WTC11 (cell line): ENCODE data around the gene VIT. TPM values are rescaled to one million over a fixed set of nuclear protein-coding genes. Genes with fewer than 3 reads are reported as not detected.
A peak's percentile ranks its signal among the peaks of the same experiment; 100 is the strongest.

ENCODE experiments used
- ATAC-seq: fragments of 200-7000 bp; cut with Tn5 transposase; 2 replicates; pipeline ENCODE4 v1.10.0; 2021; ENCODE audit warnings: mild to moderate bottlenecking, moderate library complexity
- CTCF ChIA-PET: fragments of 300-600 bp; sonication (Branson Sonifier 250); formaldehyde crosslinking; loops from one replicate; lab custom pipeline; 2021; ENCODE audit warnings: antibody characterized with exemption; lab: Charles Lee
- POLR2A ChIA-PET: fragments of 350-600 bp; sonication (Branson Sonifier 250); formaldehyde crosslinking; loops from one replicate; lab custom pipeline; 2021; ENCODE audit warnings: antibody characterized with exemption; lab: Charles Lee
- DNase-seq: peaks from one replicate; pipeline ENCODE4 v3.0.0; 2021; ENCODE audit warnings: low spot score
- H3K27ac Mint-ChIP-seq: 2 replicates; pipeline ENCODE4 v1.8.0; 2021; ENCODE audit warnings: mixed read lengths
- H3K27me3 Mint-ChIP-seq: 2 replicates; pipeline ENCODE4 v1.8.0; 2021; ENCODE audit warnings: low read depth, mild to moderate bottlenecking, moderate library complexity, mixed read lengths
- H3K36me3 Mint-ChIP-seq: 2 replicates; pipeline ENCODE4 v1.8.0; 2021; ENCODE audit warnings: mixed read lengths
- H3K4me1 Mint-ChIP-seq: 2 replicates; pipeline ENCODE4 v1.8.0; 2022; ENCODE audit warnings: mixed read lengths
- H3K4me3 Mint-ChIP-seq: 2 replicates; pipeline ENCODE4 v1.8.0; 2021; ENCODE audit warnings: mild to moderate bottlenecking, moderate library complexity, mixed read lengths
- H3K9me3 Mint-ChIP-seq: 2 replicates; pipeline ENCODE4 v1.8.0; 2021; ENCODE audit warnings: mixed read lengths
- ATF1 ChIP-seq: sonication (generic); formaldehyde crosslinking; IDR thresholded peaks from 2 replicates; pipeline ENCODE4 v1.8.1; 2023; ENCODE audit warnings: mild to moderate bottlenecking, moderate library complexity, missing genetic modification reagents
- ATF6 ChIP-seq: sonication (generic); formaldehyde crosslinking; IDR thresholded peaks from 2 replicates; pipeline ENCODE4 v1.8.1; 2023; ENCODE audit warnings: mild to moderate bottlenecking, missing genetic modification reagents
- CREM ChIP-seq: sonication (generic); formaldehyde crosslinking; IDR thresholded peaks from 2 replicates; pipeline ENCODE4 v1.8.1; 2022; ENCODE audit warnings: mild to moderate bottlenecking, missing genetic modification reagents, moderate library complexity
- E2F1 ChIP-seq: sonication (generic); formaldehyde crosslinking; IDR thresholded peaks from 2 replicates; pipeline ENCODE4 v1.8.0; 2022; ENCODE audit warnings: mild to moderate bottlenecking, missing genetic modification reagents
- ERG ChIP-seq: fragments of 250-450 bp; sonication (Bioruptor Pico); IDR thresholded peaks from 2 replicates; pipeline ENCODE4 v1.8.0; 2021; ENCODE audit warnings: mild to moderate bottlenecking
- FOXK1 ChIP-seq: sonication (generic); formaldehyde crosslinking; IDR thresholded peaks from 2 replicates; pipeline ENCODE4 v1.8.0; 2022; ENCODE audit warnings: mild to moderate bottlenecking, moderate library complexity, missing genetic modification reagents
- HMGA2 ChIP-seq: fragments of 250-450 bp; sonication (Bioruptor Pico); IDR thresholded peaks from 2 replicates; pipeline ENCODE4 v1.4.0; 2021; ENCODE audit warnings: mild to moderate bottlenecking, moderate library complexity
- HMGXB4 ChIP-seq: sonication (generic); formaldehyde crosslinking; IDR thresholded peaks from 2 replicates; pipeline ENCODE4 v1.8.1; 2023; ENCODE audit warnings: mild to moderate bottlenecking, moderate library complexity, missing genetic modification reagents
- IRF1 ChIP-seq: sonication (generic); formaldehyde crosslinking; IDR thresholded peaks from 2 replicates; pipeline ENCODE4 v1.8.0; 2023; ENCODE audit warnings: missing genetic modification reagents
- NFE2L1 ChIP-seq: sonication (generic); formaldehyde crosslinking; IDR thresholded peaks from 2 replicates; pipeline ENCODE4 v1.8.1; 2023; ENCODE audit warnings: missing genetic modification reagents
- SOX15 ChIP-seq: fragments of 250-450 bp; sonication (Bioruptor Pico); IDR thresholded peaks from 2 replicates; pipeline ENCODE4 v1.9.0; 2021; ENCODE audit warnings: mild to moderate bottlenecking
- SP1 ChIP-seq: sonication (generic); formaldehyde crosslinking; conservative IDR thresholded peaks from 2 replicates; pipeline ENCODE4 v1.8.1; 2022; ENCODE audit warnings: missing genetic modification reagents
- TCF7 ChIP-seq: sonication (generic); formaldehyde crosslinking; IDR thresholded peaks from 2 replicates; pipeline ENCODE4 v1.8.0; 2022; ENCODE audit warnings: mild to moderate bottlenecking, low read depth, missing genetic modification reagents, moderate library complexity
- TEAD1 ChIP-seq: sonication (generic); formaldehyde crosslinking; IDR thresholded peaks from 2 replicates; pipeline ENCODE4 v1.8.0; 2022; ENCODE audit warnings: mild to moderate bottlenecking, missing genetic modification reagents
- USF1 ChIP-seq: sonication (generic); formaldehyde crosslinking; IDR thresholded peaks from 2 replicates; pipeline ENCODE4 v1.8.0; 2022; ENCODE audit warnings: mild to moderate bottlenecking, missing genetic modification reagents
- ZBTB21 ChIP-seq: sonication (generic); formaldehyde crosslinking; IDR thresholded peaks from 2 replicates; pipeline ENCODE4 v1.8.1; 2023; ENCODE audit warnings: mild to moderate bottlenecking, missing genetic modification reagents, borderline replicate concordance
- ZMAT4 ChIP-seq: fragments of 250-450 bp; sonication (Bioruptor Pico); IDR thresholded peaks from 2 replicates; pipeline ENCODE4 v1.9.0; 2021; ENCODE audit warnings: mild to moderate bottlenecking
- ZNF263 ChIP-seq: sonication (generic); formaldehyde crosslinking; IDR thresholded peaks from 2 replicates; pipeline ENCODE4 v1.8.1; 2022; ENCODE audit warnings: low read depth, mild to moderate bottlenecking, moderate library complexity, missing genetic modification reagents
- ZNF281 ChIP-seq: sonication (generic); formaldehyde crosslinking; IDR thresholded peaks from 2 replicates; pipeline ENCODE4 v1.8.0; 2023; ENCODE audit warnings: mild to moderate bottlenecking, missing genetic modification reagents
- ZNF512 ChIP-seq: sonication (generic); formaldehyde crosslinking; IDR thresholded peaks from 2 replicates; pipeline ENCODE4 v1.8.1; 2022; ENCODE audit warnings: missing genetic modification reagents, borderline replicate concordance
- total RNA-seq: library from RNA; stranded (reverse); gene quantifications from 3 replicates; pipeline ENCODE4 v1.2.3, GENCODE V29; 2021

VIT gene
- total RNA-seq, 1 experiment from 2014 or later: 0.46 TPM

- ChIA-PET CTCF (interaction anchor here (2.6 kb wide), 1 partner anchor 69 kb away, joined by 9 read pairs; no protein-coding TSS in a partner anchor), POLR2A (no interaction called here)
- Mint-ChIP-seq H3K4me3 (no peak overlapping the region), H3K9me3 (no peaks in the 10 kb centered on the region), H3K27ac (peak overlapping the region; percentile 39), H3K27me3 (no peaks in the 10 kb centered on the region), H3K4me1 (peaks cover 34% of the 10 kb centered on the region), H3K36me3 (no peaks in the 10 kb centered on the region)
- peak; percentile 82 for ATAC-seq
- no peak for DNase-seq
- no peak for TF ChIP-seq ZNF263 (CRISPR knock-in tag)
- TF ChIP-seq ZBTB21: no peak
- TF ChIP-seq ATF6 (CRISPR knock-in tag): no peak
- TF ChIP-seq TEAD1 (CRISPR knock-in tag): no peak
Observed at GRCh38 chr2:36701391-36701795, 4.9 kb downstream of the VIT start.

GRCh38 chr2:36701918-36702317 lies 5.4 kb downstream of the VIT start:
- Mint-ChIP-seq H3K27ac (peak overlapping the region; percentile 18), H3K36me3 (no peaks in the 10 kb centered on the region), H3K27me3 (no peaks in the 10 kb centered on the region), H3K9me3 (no peaks in the 10 kb centered on the region), H3K4me1 (peaks cover 29% of the 10 kb centered on the region), H3K4me3 (no peak overlapping the region)
- no peak for TF ChIP-seq ERG (CRISPR knock-in tag)
- no peak for TF ChIP-seq ZNF512
- TF ChIP-seq ATF1 (CRISPR knock-in tag): no peak
- TF ChIP-seq SP1 (CRISPR knock-in tag): no peak
- no peak for TF ChIP-seq CREM
- no peak for TF ChIP-seq ZMAT4
- ChIA-PET POLR2A (no interaction called here), CTCF (interaction anchor here (1.2 to 2.6 kb wide), 2 partner anchors 34 to 69 kb away, joined by 3 to 9 read pairs; no protein-coding TSS in a partner anchor)
- ATAC-seq (peak; percentile 43), DNase-seq (no peak)

GRCh38 chr2:36702781-36703180 lies 6.3 kb downstream of the VIT start:
- POLR2A ChIA-PET: no interaction called here
- no peaks in the 10 kb centered on the region for H3K9me3 Mint-ChIP-seq

More at GRCh38 chr2:36702781-36703180, 6.3 kb downstream of the VIT start:
- DNase-seq: no peak
- H3K4me1 Mint-ChIP-seq: peaks cover 22% of the 10 kb centered on the region
- no peak for ATAC-seq
- TF ChIP-seq HMGA2 (CRISPR knock-in tag) (no peak), USF1 (no peak), ZNF281 (CRISPR knock-in tag) (no peak), TCF7 (no peak), SOX15 (CRISPR knock-in tag) (no peak), FOXK1 (CRISPR knock-in tag) (no peak), HMGXB4 (CRISPR knock-in tag) (no peak), IRF1 (CRISPR knock-in tag) (no peak), E2F1 (CRISPR knock-in tag) (no peak), NFE2L1 (CRISPR knock-in tag) (no peak)
- no peak overlapping the region for H3K27ac Mint-ChIP-seq
- no peaks in the 10 kb centered on the region for H3K36me3 Mint-ChIP-seq
- no peak overlapping the region for H3K4me3 Mint-ChIP-seq
- no peaks in the 10 kb centered on the region for H3K27me3 Mint-ChIP-seq
- CTCF ChIA-PET: interaction anchor here (1.0 to 2.6 kb wide), 3 partner anchors 35 to 134 kb away, joined by 3 to 9 read pairs (median 4); no protein-coding TSS in a partner anchor
